Muscle layer of colon (tissue), 2 donors: ENCODE data around the gene TMEM80.

Experiments used
- H3K27ac ChIP-seq: one replicate; pipeline ENCODE4 v1.7.0; 2013; ENCODE audit warnings: low read depth, mild to moderate bottlenecking, low read length, moderate library complexity
- H3K27me3 ChIP-seq, 2 donors: one replicate each; pipeline ENCODE4 v1.7.0; 2013; ENCODE audit warnings: low read length in 2 of 2, mild to moderate bottlenecking in 2 of 2; ENCODE audit not compliant: insufficient read depth in 2 of 2, control insufficient read depth in 1 of 2
- H3K36me3 ChIP-seq: one replicate; pipeline ENCODE4 v1.7.0; 2013; ENCODE audit warnings: mild to moderate bottlenecking, low read length; ENCODE audit not compliant: insufficient read depth
- H3K4me1 ChIP-seq: one replicate; pipeline ENCODE4 v1.7.0; 2013; ENCODE audit warnings: mild to moderate bottlenecking, low read length; ENCODE audit not compliant: insufficient read depth
- H3K4me3 ChIP-seq, 2 donors: one replicate each; pipeline ENCODE4 v1.7.0; 2013; ENCODE audit warnings: low read length in 2 of 2, low read depth in 1 of 2, mild to moderate bottlenecking in 1 of 2, moderate library complexity in 1 of 2
- H3K9ac ChIP-seq: one replicate; pipeline ENCODE4 v1.7.0; 2013; ENCODE audit warnings: low read length
- H3K9me3 ChIP-seq: one replicate; pipeline ENCODE4 v1.7.0; 2013; ENCODE audit warnings: mild to moderate bottlenecking, low read length
- donor health status: abdominal sarcoma.
- donor health status: Adenocarcinoma of cecum.

Gene TMEM80

GRCh38 chr11:709109-709997 is 13.7 kb downstream of the TMEM80 start:
- H3K4me1 ChIP-seq = peaks cover 12% of the 10 kb centered on the region
- H3K9me3 ChIP-seq = no peaks in the 10 kb centered on the region
- H3K9ac ChIP-seq = no peak overlapping the region
- no peak overlapping the region for H3K4me3 ChIP-seq
- peaks cover 0 to 9% of the 10 kb centered on the region in 2 donors for H3K27me3 ChIP-seq
- no peaks in the 10 kb centered on the region for H3K36me3 ChIP-seq
- H3K27ac ChIP-seq = no peak overlapping the region

GRCh38 chr11:714436-714835 is 18.8 kb downstream of the TMEM80 start:
- Histone ChIP-seq H3K36me3 (no peaks in the 10 kb centered on the region), H3K27me3 (no peaks in the 10 kb centered on the region), H3K27ac (no peak overlapping the region), H3K9ac (no peak overlapping the region), H3K4me1 (no peaks in the 10 kb centered on the region), H3K9me3 (no peaks in the 10 kb centered on the region), H3K4me3 (no peak overlapping the region)

- H3K4me3 ChIP-seq = no peak overlapping the region
- H3K9ac ChIP-seq = no peak overlapping the region
- no peaks in the 10 kb centered on the region for H3K9me3 ChIP-seq
- H3K4me1 ChIP-seq = no peaks in the 10 kb centered on the region
- peaks cover 5 to 37% of the 10 kb centered on the region in 2 donors for H3K27me3 ChIP-seq
- no peak overlapping the region for H3K27ac ChIP-seq
- H3K36me3 ChIP-seq = no peaks in the 10 kb centered on the region
Measured at GRCh38 chr11:719214-720016, 23.8 kb downstream of the TMEM80 start.

- no peak overlapping the region for H3K4me3 ChIP-seq
- no peaks in the 10 kb centered on the region for H3K4me1 ChIP-seq
- no peaks in the 10 kb centered on the region for H3K9me3 ChIP-seq
- peaks cover 5 to 45% of the 10 kb centered on the region in 2 donors for H3K27me3 ChIP-seq
- H3K9ac ChIP-seq = no peak overlapping the region
- H3K36me3 ChIP-seq = no peaks in the 10 kb centered on the region
- H3K27ac ChIP-seq = no peak overlapping the region
Measured at GRCh38 chr11:720017-720641, 24.5 kb downstream of the TMEM80 start.

- H3K27me3 ChIP-seq = peaks cover 5 to 51% of the 10 kb centered on the region in 2 donors
- no peaks in the 10 kb centered on the region for H3K9me3 ChIP-seq
- H3K36me3 ChIP-seq = no peaks in the 10 kb centered on the region
- H3K27ac ChIP-seq = no peak overlapping the region
- H3K9ac ChIP-seq = no peak overlapping the region
- H3K4me3 ChIP-seq = no peak overlapping the region
- no peaks in the 10 kb centered on the region for H3K4me1 ChIP-seq
Measured at GRCh38 chr11:720642-721246, 25.1 kb downstream of the TMEM80 start.

- Histone ChIP-seq H3K9ac (no peak overlapping the region), H3K27ac (no peak overlapping the region), H3K4me1 (no peaks in the 10 kb centered on the region), H3K4me3 (no peak overlapping the region), H3K9me3 (no peaks in the 10 kb centered on the region), H3K36me3 (no peaks in the 10 kb centered on the region), H3K27me3 (peaks cover 5 to 56% of the 10 kb centered on the region in 2 donors)
Measured at GRCh38 chr11:721247-721740, 25.7 kb downstream of the TMEM80 start.

- H3K9ac ChIP-seq = no peak overlapping the region
Measured at GRCh38 chr11:721741-722345, 26.2 kb downstream of the TMEM80 start.

GRCh38 chr11:722346-722811 is 26.8 kb downstream of the TMEM80 start:
- H3K9me3 ChIP-seq = no peaks in the 10 kb centered on the region
- peaks cover 5 to 66% of the 10 kb centered on the region in 2 donors for H3K27me3 ChIP-seq
- H3K4me3 ChIP-seq = no peak overlapping the region
- H3K9ac ChIP-seq = no peak overlapping the region
- no peaks in the 10 kb centered on the region for H3K36me3 ChIP-seq
- no peak overlapping the region for H3K27ac ChIP-seq
- H3K4me1 ChIP-seq = no peaks in the 10 kb centered on the region

More at GRCh38 chr11:721741-722345, 26.2 kb downstream of the TMEM80 start:
- Histone ChIP-seq H3K9me3 (no peaks in the 10 kb centered on the region), H3K4me3 (no peak overlapping the region), H3K36me3 (no peaks in the 10 kb centered on the region), H3K4me1 (no peaks in the 10 kb centered on the region), H3K27me3 (peaks cover 5 to 62% of the 10 kb centered on the region in 2 donors), H3K27ac (no peak overlapping the region)

GRCh38 chr11:723120-723883 is 27.7 kb downstream of the TMEM80 start:
- Histone ChIP-seq H3K27me3 (peaks cover 5 to 72% of the 10 kb centered on the region in 2 donors), H3K4me1 (no peaks in the 10 kb centered on the region), H3K9me3 (no peaks in the 10 kb centered on the region)

More at GRCh38 chr11:723120-723883, 27.7 kb downstream of the TMEM80 start:
- Histone ChIP-seq H3K9ac (no peak overlapping the region), H3K4me3 (no peak overlapping the region), H3K27ac (no peak overlapping the region), H3K36me3 (no peaks in the 10 kb centered on the region)
